HFFc6 (cell line): ENCODE results near the gene ELP1. TPM values are rescaled to one million over a fixed set of nuclear protein-coding genes. Genes with fewer than 3 reads are reported as not detected.
"Not testable (repeated sequence)": the region's sequence is repeated elsewhere in the genome, so short reads cannot be mapped to it uniquely, and the experiment has no call there.

ENCODE experiments used
- DNase-seq: peaks from one replicate; pipeline ENCODE4 v3.0.0-alpha.2; 2018
- H3K27ac Mint-ChIP-seq: 2 replicates; pipeline ENCODE4 v1.8.0; 2020; ENCODE audit warnings: mild to moderate bottlenecking, mixed read lengths
- H3K27me3 Mint-ChIP-seq: 2 replicates; pipeline ENCODE4 v1.8.0; 2021; ENCODE audit warnings: mild to moderate bottlenecking, moderate library complexity, mixed read lengths; ENCODE audit not compliant: insufficient read depth
- H3K36me3 Mint-ChIP-seq: 2 replicates; pipeline ENCODE4 v1.8.0; 2021; ENCODE audit warnings: low read depth, mixed read lengths
- H3K4me1 Mint-ChIP-seq: 2 replicates; pipeline ENCODE4 v1.8.0; 2020; ENCODE audit warnings: low read depth, mixed read lengths
- H3K4me3 Mint-ChIP-seq: 2 replicates; pipeline ENCODE4 v1.8.0; 2020; ENCODE audit warnings: mild to moderate bottlenecking, moderate library complexity, mixed read lengths
- H3K9me3 Mint-ChIP-seq: 2 replicates; pipeline ENCODE4 v1.8.0; 2020; ENCODE audit warnings: mild to moderate bottlenecking, mixed read lengths
- total RNA-seq, 6 experiments: library from RNA; stranded (reverse); fragmentation: NEBNext Ultra II Directional; extraction: Animal tissue kit (Norgen Biotek cat#: 25700); gene quantifications; 2 replicates in 1 of 6; 3 replicates in 5 of 6; pipeline ENCODE4 v1.2.3, GENCODE V29; 2021
- TF ChIP-seq, protein P1 (sequence below): fragments of 200-600 bp; sonication (generic); IDR thresholded peaks from 2 replicates; pipeline ENCODE4 v1.5.0; 2021; ENCODE audit warnings: antibody characterized with exemption, mild to moderate bottlenecking

ELP1 gene
- total RNA-seq, 6 experiments from 2014 or later: 24.8 to 37.2 (median 35.2) TPM

DNA sequence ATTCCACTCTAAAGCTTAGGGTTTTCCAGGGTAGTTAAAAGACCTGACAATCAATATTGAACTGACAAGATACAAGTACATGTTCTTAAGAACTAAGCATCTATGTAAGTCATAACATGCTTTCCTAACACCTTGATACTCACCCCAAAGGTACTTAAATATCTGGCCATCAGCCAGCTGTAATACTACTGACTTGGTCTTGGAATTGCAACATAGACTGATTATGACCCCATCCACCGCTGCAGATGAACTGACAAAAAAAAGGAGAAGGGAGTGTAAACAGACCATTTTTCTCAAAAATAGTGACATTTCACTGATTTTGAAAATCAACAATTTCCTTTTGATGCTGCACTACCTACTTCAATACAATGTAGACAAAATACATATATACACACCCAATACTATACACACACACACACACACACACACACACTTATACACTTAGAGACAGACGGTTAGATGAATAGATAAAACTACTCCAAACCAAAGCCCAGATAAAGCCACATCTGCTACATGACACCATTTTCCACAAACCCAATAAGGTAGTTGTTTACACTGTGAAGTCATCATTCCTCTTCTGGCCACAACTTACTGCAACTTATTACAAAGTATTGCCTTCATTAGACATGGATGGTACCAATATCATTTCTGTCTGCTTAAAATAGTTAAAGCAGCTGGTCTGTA is 30.4 kb downstream of the ELP1 start:
- no peaks in the 10 kb centered on the region for H3K27me3 Mint-ChIP-seq
- no peaks in the 10 kb centered on the region for H3K4me1 Mint-ChIP-seq
- no peak overlapping the region for H3K4me3 Mint-ChIP-seq
- peaks cover 28% of the 10 kb centered on the region for H3K36me3 Mint-ChIP-seq
- H3K27ac Mint-ChIP-seq: no peak overlapping the region
- H3K9me3 Mint-ChIP-seq: no peaks in the 10 kb centered on the region
- DNase-seq: no peak
- TF ChIP-seq, protein P1, sequence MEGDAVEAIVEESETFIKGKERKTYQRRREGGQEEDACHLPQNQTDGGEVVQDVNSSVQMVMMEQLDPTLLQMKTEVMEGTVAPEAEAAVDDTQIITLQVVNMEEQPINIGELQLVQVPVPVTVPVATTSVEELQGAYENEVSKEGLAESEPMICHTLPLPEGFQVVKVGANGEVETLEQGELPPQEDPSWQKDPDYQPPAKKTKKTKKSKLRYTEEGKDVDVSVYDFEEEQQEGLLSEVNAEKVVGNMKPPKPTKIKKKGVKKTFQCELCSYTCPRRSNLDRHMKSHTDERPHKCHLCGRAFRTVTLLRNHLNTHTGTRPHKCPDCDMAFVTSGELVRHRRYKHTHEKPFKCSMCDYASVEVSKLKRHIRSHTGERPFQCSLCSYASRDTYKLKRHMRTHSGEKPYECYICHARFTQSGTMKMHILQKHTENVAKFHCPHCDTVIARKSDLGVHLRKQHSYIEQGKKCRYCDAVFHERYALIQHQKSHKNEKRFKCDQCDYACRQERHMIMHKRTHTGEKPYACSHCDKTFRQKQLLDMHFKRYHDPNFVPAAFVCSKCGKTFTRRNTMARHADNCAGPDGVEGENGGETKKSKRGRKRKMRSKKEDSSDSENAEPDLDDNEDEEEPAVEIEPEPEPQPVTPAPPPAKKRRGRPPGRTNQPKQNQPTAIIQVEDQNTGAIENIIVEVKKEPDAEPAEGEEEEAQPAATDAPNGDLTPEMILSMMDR: no peak

DNA sequence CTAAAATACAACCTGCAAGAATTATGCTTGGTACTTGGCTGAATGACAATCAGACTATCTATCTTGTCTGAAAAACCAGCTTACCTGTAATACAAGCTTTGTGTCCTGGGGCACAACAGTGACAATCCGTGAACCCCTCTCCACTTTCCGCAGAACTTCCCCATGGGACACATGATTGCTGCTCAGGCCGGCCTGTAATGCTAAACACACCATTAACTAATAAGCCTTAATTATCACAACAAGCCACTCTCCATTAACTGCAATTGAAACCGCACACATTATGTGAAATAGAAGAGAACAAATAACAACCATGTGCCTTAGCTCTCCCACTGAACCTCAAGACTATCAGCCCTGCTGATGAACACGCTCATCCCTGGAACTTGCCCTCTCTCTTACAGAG is 33.7 kb downstream of the ELP1 start:
- no peak overlapping the region for H3K4me3 Mint-ChIP-seq
- no peaks in the 10 kb centered on the region for H3K9me3 Mint-ChIP-seq
- H3K36me3 Mint-ChIP-seq: peaks cover 33% of the 10 kb centered on the region
- H3K27me3 Mint-ChIP-seq: no peaks in the 10 kb centered on the region
- H3K27ac Mint-ChIP-seq: no peak overlapping the region
- no peak for DNase-seq
- TF ChIP-seq, protein P1: no peak
- H3K4me1 Mint-ChIP-seq: no peaks in the 10 kb centered on the region

DNA sequence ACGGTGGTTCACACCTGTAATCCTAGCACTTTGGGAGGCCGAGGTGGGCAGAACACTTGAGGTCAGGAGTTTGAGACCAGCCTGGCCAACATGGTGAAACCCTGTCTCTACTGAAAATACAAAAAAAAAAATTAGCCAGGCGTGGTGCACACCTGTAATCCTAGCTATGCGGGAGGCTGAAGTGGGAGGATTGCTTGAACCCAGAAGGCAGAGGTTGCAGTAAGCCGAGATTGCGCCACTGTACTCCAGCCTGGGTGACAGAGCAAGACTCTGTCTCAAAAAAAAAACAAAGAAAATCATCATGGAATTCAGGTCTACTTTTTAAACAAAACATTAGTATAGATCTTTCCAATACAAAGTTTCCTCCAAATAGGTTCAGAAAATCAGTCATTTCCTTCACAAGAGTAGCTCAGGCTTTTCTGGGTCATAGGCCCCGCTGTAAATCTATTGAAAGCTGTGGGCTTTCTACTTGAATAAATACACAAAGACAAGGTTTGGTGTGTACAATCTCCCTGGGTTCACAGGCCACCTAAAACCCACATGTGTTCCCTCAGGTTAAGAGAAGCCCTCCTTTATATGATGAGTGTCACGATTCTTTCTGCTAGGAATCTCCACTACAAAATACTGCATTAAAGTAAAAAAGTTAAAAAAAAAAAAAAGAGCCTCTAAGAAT is 34.8 kb downstream of the ELP1 start:
- not testable (repeated sequence) for H3K27ac Mint-ChIP-seq, H3K4me3 Mint-ChIP-seq, DNase-seq, H3K27me3 Mint-ChIP-seq, H3K4me1 Mint-ChIP-seq, H3K9me3 Mint-ChIP-seq
- peaks cover 35% of the 10 kb centered on the region for H3K36me3 Mint-ChIP-seq

DNA sequence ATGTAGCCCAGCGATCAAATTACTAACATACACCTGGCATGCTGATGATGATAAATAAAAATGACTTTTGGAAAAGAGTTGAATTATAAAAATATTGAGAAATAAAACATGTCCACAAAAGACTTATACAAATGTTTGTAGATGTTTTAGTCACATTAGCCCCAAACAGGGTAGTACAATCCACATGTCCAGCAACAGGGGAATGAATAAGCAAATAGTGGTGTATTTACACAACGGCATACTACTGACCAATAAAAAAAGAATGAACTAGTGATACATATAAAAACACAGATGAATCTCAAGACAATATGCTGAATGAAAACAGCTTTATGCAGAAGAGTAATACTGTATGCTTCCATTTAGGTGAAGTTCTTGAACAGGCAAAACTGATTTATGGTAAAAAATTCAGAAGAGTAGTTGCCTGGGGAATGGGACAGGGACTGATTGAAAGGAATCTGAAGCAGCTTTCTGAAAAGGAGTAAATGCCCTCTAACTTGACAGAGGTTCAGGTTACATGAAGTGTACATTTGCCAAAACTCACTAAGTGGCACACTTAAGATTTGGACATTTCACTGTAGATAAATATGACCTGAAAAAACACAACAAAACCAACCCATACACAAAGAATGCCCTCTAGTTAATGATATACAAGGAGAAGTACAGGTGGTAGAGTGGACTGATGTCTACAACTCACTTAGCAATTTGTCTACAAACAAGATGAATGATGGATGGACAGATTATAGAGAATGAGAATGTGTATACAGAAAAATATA is 36.4 kb downstream of the ELP1 start:
- Mint-ChIP-seq H3K4me3 (no peak overlapping the region), H3K9me3 (no peaks in the 10 kb centered on the region), H3K27me3 (no peaks in the 10 kb centered on the region; the same call in 1 of the 2 replicates), H3K27ac (no peak overlapping the region), H3K4me1 (no peaks in the 10 kb centered on the region), H3K36me3 (peaks cover 28% of the 10 kb centered on the region)
- TF ChIP-seq, protein P1: no peak
- DNase-seq: no peak

DNA sequence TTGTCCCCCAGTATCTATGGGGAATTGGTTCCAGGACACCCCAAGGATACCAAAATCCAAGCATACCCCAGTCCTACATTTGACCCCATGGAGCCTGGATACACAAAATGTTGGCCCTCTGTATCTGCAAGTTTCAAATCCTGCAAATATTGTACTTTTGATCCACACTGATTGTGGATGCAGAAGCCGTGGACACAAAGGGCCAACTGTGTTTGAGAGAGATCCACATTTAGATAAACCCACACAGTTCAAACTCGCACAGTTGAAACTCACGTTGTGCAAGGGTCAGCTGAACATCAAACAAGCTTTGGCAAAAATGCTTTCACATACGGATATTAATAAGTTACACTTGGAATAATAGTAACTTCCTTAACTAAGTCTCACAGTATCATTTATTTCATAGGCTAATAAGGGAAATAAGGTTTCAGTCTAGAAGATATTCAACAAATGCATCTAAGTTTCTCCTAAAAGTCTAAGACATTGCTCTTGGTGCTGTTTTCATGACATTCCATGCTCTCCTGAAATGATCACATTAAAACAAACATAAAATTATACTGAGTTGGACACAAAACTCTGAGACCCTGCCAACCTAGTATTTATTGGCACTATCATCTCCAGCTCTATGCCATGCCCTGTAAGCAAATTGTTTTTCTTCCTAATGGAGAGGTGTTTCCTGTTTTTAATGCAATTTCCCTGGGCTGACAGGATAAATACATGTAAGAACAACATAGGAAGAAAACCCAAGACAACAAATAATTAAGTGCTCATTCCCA is 39.5 kb downstream of the ELP1 start:
- Mint-ChIP-seq H3K36me3 (peaks cover 27% of the 10 kb centered on the region), H3K27ac (no peak overlapping the region), H3K9me3 (no peaks in the 10 kb centered on the region), H3K4me3 (no peak overlapping the region), H3K27me3 (no peaks in the 10 kb centered on the region; the same call in none of the 2 replicates), H3K4me1 (no peaks in the 10 kb centered on the region)
- DNase-seq: no peak
- TF ChIP-seq, protein P1: no peak
